NCI-H748 treated with DMSO at 0.1 percent for 48 hours (cell line): ENCODE data around the gene PIGB.
"Not testable (repeated sequence)": the region's sequence is repeated elsewhere in the genome, so short reads cannot be mapped to it uniquely, and the experiment has no call there.

ENCODE experiments used
- DNase-seq: peaks from one replicate; lab custom pipeline; 2025; lab: John Stamatoyannopoulos, UW

PIGB gene

GRCh38 chr15:55318588-55319494 is at the start of gene PIGB, which contains the start of gene PIGBOS1:
TSS of gene PIGB (plus strand) at chr15:55319222. CDS start at chr15:55319251, 29 bp downstream.
TSS of gene PIGBOS1 (minus strand) at chr15:55319123. CDS start at chr15:55317792, 1,331 bp downstream.
- DNase-seq, result peak; percentile 34

GRCh38 chr15:55270291-55270690 is 48.7 kb upstream of the PIGB start:
- DNase-seq, result no peak

- DNase-seq, result no peak
These were observed 42.7 kb upstream of the PIGB start for GRCh38 chr15:55276324-55276723.

GRCh38 chr15:55277116-55277564 is 41.9 kb upstream of the PIGB start:
- DNase-seq, result no peak

GRCh38 chr15:55277715-55278114 is 41.3 kb upstream of the PIGB start:
- no peak for DNase-seq

GRCh38 chr15:55279100-55279745 is 39.8 kb upstream of the PIGB start:
- no peak for DNase-seq

GRCh38 chr15:55279746-55280351 is 39.2 kb upstream of the PIGB start:
- DNase-seq, result no peak

GRCh38 chr15:55280589-55280988 is 38.4 kb upstream of the PIGB start:
- not testable (repeated sequence) for DNase-seq

GRCh38 chr15:55281517-55282228 is 37.3 kb upstream of the PIGB start:
- no peak for DNase-seq

GRCh38 chr15:55282284-55282833 is 36.7 kb upstream of the PIGB start:
- no peak for DNase-seq

- no peak for DNase-seq
These were observed 35.5 kb upstream of the PIGB start for GRCh38 chr15:55283379-55284147.

- no peak for DNase-seq
These were observed 34.6 kb upstream of the PIGB start for GRCh38 chr15:55284426-55284825.

- DNase-seq, result not testable (repeated sequence)
These were observed 32.4 kb upstream of the PIGB start for GRCh38 chr15:55286442-55287189.

GRCh38 chr15:55288006-55288717 is 30.9 kb upstream of the PIGB start:
- DNase-seq, result no peak

GRCh38 chr15:55289011-55289745 is 29.8 kb upstream of the PIGB start:
- peak; percentile 0 for DNase-seq

- DNase-seq, result peak; percentile 37
These were observed 29.1 kb upstream of the PIGB start, which contains the start of gene RAB27A for GRCh38 chr15:55289746-55290527. TSS of gene RAB27A (minus strand) at chr15:55289813. CDS start at chr15:55234934, 54,879 bp downstream.

- peak; percentile 54 for DNase-seq
These were observed 28.4 kb upstream of the PIGB start for GRCh38 chr15:55290528-55291057.
